Glomerular visceral epithelial cell (primary cell): ENCODE measurements around the gene ACSF3.
A peak's percentile ranks its signal among the peaks of the same experiment; 100 is the strongest.

Experiments
- DNase-seq: peaks from one replicate; pipeline ENCODE4 v3.0.0-alpha.2; 2016; ENCODE audit errors: extremely low spot score

ACSF3 gene

GRCh38 chr16:89201439-89202377 is 108.1 kb downstream of the ACSF3 start:
- peak; percentile 52 for DNase-seq

DNA sequence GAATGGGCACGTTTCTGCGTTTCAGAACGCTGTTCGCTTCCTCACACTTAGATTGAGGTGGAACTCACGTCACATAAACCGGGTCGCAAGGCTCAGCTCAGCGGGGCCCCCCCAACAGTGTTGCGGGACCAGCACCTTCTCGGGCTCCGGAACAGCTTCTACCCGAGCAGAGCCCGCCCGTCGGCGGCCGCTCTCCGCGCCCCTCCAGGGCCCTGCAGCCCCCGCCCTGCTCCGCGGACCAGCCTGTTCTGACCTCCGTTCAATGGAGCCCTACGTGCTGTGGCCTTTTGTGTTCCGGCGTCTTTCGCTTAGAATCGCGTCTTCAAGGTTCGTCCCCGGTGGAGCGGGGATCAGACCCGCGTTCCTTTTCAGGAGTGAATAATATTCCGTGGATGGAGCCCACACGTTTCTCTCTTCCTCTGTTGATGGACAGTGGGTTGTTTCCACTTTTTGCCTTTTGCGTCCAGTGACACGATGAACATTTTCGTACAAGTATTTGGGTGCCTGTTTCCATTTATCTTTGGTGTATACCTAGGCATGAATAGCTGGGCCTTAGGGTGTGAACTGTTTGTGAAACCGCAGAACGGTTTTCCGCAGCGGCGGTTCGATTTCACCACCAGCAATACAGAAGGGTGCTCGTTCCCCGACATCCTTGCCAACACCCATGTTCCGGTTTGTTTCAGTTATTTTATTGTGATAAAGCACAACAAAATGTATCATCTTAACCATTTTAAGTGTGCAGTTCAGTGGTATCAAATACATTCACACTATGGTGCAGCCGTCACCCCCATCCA is 109.0 kb downstream of the ACSF3 start:
- no peak for DNase-seq
